Measurements from ENCODE around the gene ANKRD33.

Gene ANKRD33

GRCh38 chr12:51895378-51896135 lies 7.7 kb downstream of the ANKRD33 start:
- TF ChIP-seq, protein P1, sequence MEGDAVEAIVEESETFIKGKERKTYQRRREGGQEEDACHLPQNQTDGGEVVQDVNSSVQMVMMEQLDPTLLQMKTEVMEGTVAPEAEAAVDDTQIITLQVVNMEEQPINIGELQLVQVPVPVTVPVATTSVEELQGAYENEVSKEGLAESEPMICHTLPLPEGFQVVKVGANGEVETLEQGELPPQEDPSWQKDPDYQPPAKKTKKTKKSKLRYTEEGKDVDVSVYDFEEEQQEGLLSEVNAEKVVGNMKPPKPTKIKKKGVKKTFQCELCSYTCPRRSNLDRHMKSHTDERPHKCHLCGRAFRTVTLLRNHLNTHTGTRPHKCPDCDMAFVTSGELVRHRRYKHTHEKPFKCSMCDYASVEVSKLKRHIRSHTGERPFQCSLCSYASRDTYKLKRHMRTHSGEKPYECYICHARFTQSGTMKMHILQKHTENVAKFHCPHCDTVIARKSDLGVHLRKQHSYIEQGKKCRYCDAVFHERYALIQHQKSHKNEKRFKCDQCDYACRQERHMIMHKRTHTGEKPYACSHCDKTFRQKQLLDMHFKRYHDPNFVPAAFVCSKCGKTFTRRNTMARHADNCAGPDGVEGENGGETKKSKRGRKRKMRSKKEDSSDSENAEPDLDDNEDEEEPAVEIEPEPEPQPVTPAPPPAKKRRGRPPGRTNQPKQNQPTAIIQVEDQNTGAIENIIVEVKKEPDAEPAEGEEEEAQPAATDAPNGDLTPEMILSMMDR (IDR thresholded peaks at IDR 0.05; ENCODE audit: control insufficient read depth, extremely low read depth, insufficient read depth), result no peak
- no peak for DNase-seq (ENCODE audit: low read depth)

GRCh38 chr12:51896236-51896635 lies 8.3 kb downstream of the ANKRD33 start:
- DNase-seq (ENCODE audit: low read depth), result no peak
- H3K4me3 ChIP-seq (ENCODE audit: low read depth, low read length), result no peak overlapping the region
- TF ChIP-seq, protein P1 (IDR thresholded peaks at IDR 0.05; ENCODE audit: control insufficient read depth, extremely low read depth, insufficient read depth), result no peak

More at GRCh38 chr12:51895378-51896135, 7.7 kb downstream of the ANKRD33 start:
- H3K4me3 ChIP-seq (ENCODE audit: low read depth, low read length), result no peak overlapping the region

GRCh38 chr12:51897181-51897580 lies 9.3 kb downstream of the ANKRD33 start:
- H3K4me3 ChIP-seq (ENCODE audit: low read depth, low read length), result no peak overlapping the region
- TF ChIP-seq, protein P1 (IDR thresholded peaks at IDR 0.05; ENCODE audit: control insufficient read depth, extremely low read depth, insufficient read depth), result no peak
- no peak for DNase-seq (ENCODE audit: low read depth)

- DNase-seq (ENCODE audit: low read depth), result no peak
- no peak overlapping the region for H3K4me3 ChIP-seq (ENCODE audit: low read depth, low read length)
- TF ChIP-seq, protein P1 (IDR thresholded peaks at IDR 0.05; ENCODE audit: control insufficient read depth, extremely low read depth, insufficient read depth), result no peak
Measured at GRCh38 chr12:51898506-51898905, 10.6 kb downstream of the ANKRD33 start.

- no peak for DNase-seq (ENCODE audit: low read depth)
- TF ChIP-seq, protein P1 (IDR thresholded peaks at IDR 0.05; ENCODE audit: control insufficient read depth, extremely low read depth, insufficient read depth), result no peak
- H3K4me3 ChIP-seq (ENCODE audit: low read depth, low read length), result no peak overlapping the region
Measured at GRCh38 chr12:51898937-51899336, 11.0 kb downstream of the ANKRD33 start.

- TF ChIP-seq, protein P1 (IDR thresholded peaks at IDR 0.05; ENCODE audit: control insufficient read depth, extremely low read depth, insufficient read depth), result no peak
- DNase-seq (ENCODE audit: low read depth), result no peak
- no peak overlapping the region for H3K4me3 ChIP-seq (ENCODE audit: low read depth, low read length)
Measured at GRCh38 chr12:51900323-51900889, 12.5 kb downstream of the ANKRD33 start.

Data from LNCaP clone FGC (cell line).